Suprapubic skin (tissue), 4 donors: ENCODE measurements around the gene KANSL1.

ENCODE experiments used
- EP300 ChIP-seq: sonication (generic); formaldehyde crosslinking; IDR thresholded peaks from one replicate; pipeline ENCODE4 v1.6.1; 2017; ENCODE audit warnings: antibody characterized with exemption
- POLR2AphosphoS5 ChIP-seq, 3 donors: sonication (generic); formaldehyde crosslinking; IDR thresholded peaks; one replicate each; pipeline ENCODE4 v1.6.1; 2017; ENCODE audit warnings: antibody characterized with exemption in 3 of 3

GRCh38 chr17:46144246-46144645 lies 49.0 kb downstream of the KANSL1 start:
- no peak for TF ChIP-seq POLR2AphosphoS5 (IDR thresholded peaks at IDR 0.05)
- no peak for TF ChIP-seq EP300
